ENCODE measurements around the gene C17orf113. TPM values are rescaled to one million over a fixed set of nuclear protein-coding genes. Genes with fewer than 3 reads are reported as not detected.

Gene C17orf113
- total and polyA plus RNA-seq, 2 of the 4 experiments (the other 2 are of a cell fraction) = under 0.01 to 0.03 TPM

DNA sequence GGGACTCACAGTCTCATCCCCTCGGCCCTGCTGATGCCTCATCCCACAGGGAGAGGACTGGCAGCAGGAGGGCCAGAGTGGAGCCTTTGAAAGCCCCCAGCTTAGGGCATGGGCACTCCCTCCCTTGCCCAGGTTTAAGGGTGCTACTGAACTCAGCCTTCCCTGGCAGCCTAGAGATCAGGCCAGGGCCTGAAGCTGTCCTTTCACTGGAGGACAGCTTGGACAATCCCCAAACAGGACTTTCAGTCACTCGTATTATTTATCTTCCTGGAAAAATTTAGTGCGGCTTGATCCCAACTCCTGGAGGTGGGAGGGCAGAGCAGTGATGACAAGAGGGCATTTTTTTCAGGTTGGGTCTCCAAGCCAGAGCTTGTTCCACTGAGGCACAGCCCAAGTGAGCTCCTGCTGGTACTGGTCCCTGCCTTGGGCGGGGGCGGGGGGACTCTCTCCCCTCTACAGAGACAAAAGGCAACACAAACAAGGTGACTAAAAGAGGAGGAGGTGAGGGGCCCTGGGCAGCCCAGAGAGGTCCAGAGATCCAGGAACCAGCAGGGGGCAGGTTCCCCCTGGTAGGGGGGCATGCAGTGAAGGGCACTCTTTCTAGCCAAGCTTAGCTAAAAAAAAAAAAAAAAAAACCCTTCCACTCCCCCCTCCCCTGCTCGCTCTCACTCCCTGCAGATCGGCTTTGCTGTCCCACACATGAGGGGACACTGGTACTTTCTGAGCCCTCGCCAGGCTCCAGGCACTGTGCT is 46.1 kb upstream of the C17orf113 start:
- Histone ChIP-seq H3K27ac (ENCODE audit: insufficient read depth, low read length) (no peak overlapping the region), H2BK20ac (ENCODE audit: low read depth, low read length) (no peak overlapping the region), H3K56ac (ENCODE audit: extremely low read depth, insufficient read depth, low read length) (no peak overlapping the region), H3K4ac (ENCODE audit: low read depth, low read length) (no peak overlapping the region), H2BK120ac (ENCODE audit: low read depth, low read length) (no peak overlapping the region), H2BK5ac (ENCODE audit: low read depth, low read length, poor library complexity, severe bottlenecking) (no peak overlapping the region), H3K4me1 (ENCODE audit: control insufficient read depth, insufficient read depth, low read length) (no peaks in the 10 kb centered on the region), H3K27me3 (ENCODE audit: control insufficient read depth, insufficient read depth, low read length) (peaks cover 72% of the 10 kb centered on the region), H2AFZ (replicated peaks; ENCODE audit: low read length, poor library complexity) (peak overlapping the region; percentile 49), H3K9ac (ENCODE audit: low read depth, low read length) (no peak overlapping the region), H4K5ac (ENCODE audit: low read depth, low read length) (no peak overlapping the region), H3K9me1 (ENCODE audit: insufficient read depth, low read length) (no peaks in the 10 kb centered on the region), H4K8ac (ENCODE audit: low read depth in 2 of 2, low read length in 2 of 2) (no peak overlapping the region), H3K36me3 (ENCODE audit: control insufficient read depth, insufficient read depth, low read length) (no peaks in the 10 kb centered on the region), H3K4me2 (ENCODE audit: low read depth, low read length) (no peak overlapping the region), H3K4me3 (ENCODE audit: insufficient read depth, low read depth, low read length) (no peak overlapping the region), H2AK9ac (replicated peaks; ENCODE audit: low read depth, low read length, poor library complexity) (no peak overlapping the region), H3K23ac (ENCODE audit: low read depth, low read length) (0 out of 2 replicates have a peak overlapping the region, but pooled peaks have one; percentile 59), H4K91ac (ENCODE audit: insufficient read depth, low read depth, low read length) (no peak overlapping the region), H3K14ac (replicated peaks; ENCODE audit: low read depth, low read length) (no peak overlapping the region), H3K79me1 (ENCODE audit: low read depth in 1 of 2, low read length in 2 of 2) (no peaks in the 10 kb centered on the region), H3K9me3 (ENCODE audit: control insufficient read depth, insufficient read depth, low read length) (no peaks in the 10 kb centered on the region), H2BK15ac (ENCODE audit: low read depth, low read length) (no peak overlapping the region), H2AK5ac (ENCODE audit: low read depth, low read length) (no peak overlapping the region), H3K18ac (ENCODE audit: low read depth, low read length) (no peak overlapping the region), H4K20me1 (ENCODE audit: insufficient read depth, low read length) (no peaks in the 10 kb centered on the region)
- BruUV-seq (replicated peaks) = no TSS peak
- CTCF ChIA-PET = interaction anchor here (1.0 kb wide), 1 partner anchor 85 kb away, joined by 3 read pairs; no protein-coding TSS in a partner anchor
- DNase-seq = no peak
- no CpG with 5 or more reads among the region's 8 CpGs for WGBS, 2 experiments (ENCODE audit: extremely low coverage in 2 of 2, insufficient read length in 1 of 2)
- POLR2A ChIA-PET (ENCODE audit: unreplicated experiment) = interaction anchor here (0.6 kb wide), 1 partner anchor 393 kb away, joined by 3 read pairs; no protein-coding TSS in a partner anchor
- dilution Hi-C loops (cut with HindIII; ENCODE audit: low sequenced_read_pairs, unreplicated experiment) = no loop called here
- intact Hi-C loops (cut with micrococcal nuclease) = no loop called here
- ATAC-seq (ENCODE audit: low read depth) = no peak
- in situ Hi-C loops (cut with MboI; ENCODE audit: low sequenced_read_pairs) = no loop called here
- TF ChIP-seq MXI1 (IDR thresholded peaks at IDR 0.05; ENCODE audit: borderline replicate concordance, low read depth, low read length) (no peak), RFX5 (IDR thresholded peaks at IDR 0.05; ENCODE audit: low read depth, low read length) (no peak), RCOR1 (IDR thresholded peaks at IDR 0.05; ENCODE audit: insufficient replicate concordance, low read length) (no peak), SMC3 (IDR thresholded peaks at IDR 0.05; ENCODE audit: low read depth, low read length) (no peak), MAZ (IDR thresholded peaks at IDR 0.05; ENCODE audit: borderline replicate concordance, low read depth, low read length) (no peak), CHD1 (IDR thresholded peaks at IDR 0.05; ENCODE audit: low read depth, low read length) (no peak), CEBPB (IDR thresholded peaks at IDR 0.05; ENCODE audit: low read depth, low read length) (no peak), BHLHE40 (IDR thresholded peaks at IDR 0.05; ENCODE audit: low read depth, low read length) (no peak), NFE2L2 (IDR thresholded peaks at IDR 0.05; ENCODE audit: low read depth, low read length) (no peak), MAFK (IDR thresholded peaks at IDR 0.05; ENCODE audit: low read depth, low read length) (no peak), POLR2A (IDR thresholded peaks at IDR 0.05; ENCODE audit: low read depth, low read length) (no peak), RAD21 (IDR thresholded peaks at IDR 0.05; ENCODE audit: low read length) (no peak)
- TF ChIP-seq, protein P1, sequence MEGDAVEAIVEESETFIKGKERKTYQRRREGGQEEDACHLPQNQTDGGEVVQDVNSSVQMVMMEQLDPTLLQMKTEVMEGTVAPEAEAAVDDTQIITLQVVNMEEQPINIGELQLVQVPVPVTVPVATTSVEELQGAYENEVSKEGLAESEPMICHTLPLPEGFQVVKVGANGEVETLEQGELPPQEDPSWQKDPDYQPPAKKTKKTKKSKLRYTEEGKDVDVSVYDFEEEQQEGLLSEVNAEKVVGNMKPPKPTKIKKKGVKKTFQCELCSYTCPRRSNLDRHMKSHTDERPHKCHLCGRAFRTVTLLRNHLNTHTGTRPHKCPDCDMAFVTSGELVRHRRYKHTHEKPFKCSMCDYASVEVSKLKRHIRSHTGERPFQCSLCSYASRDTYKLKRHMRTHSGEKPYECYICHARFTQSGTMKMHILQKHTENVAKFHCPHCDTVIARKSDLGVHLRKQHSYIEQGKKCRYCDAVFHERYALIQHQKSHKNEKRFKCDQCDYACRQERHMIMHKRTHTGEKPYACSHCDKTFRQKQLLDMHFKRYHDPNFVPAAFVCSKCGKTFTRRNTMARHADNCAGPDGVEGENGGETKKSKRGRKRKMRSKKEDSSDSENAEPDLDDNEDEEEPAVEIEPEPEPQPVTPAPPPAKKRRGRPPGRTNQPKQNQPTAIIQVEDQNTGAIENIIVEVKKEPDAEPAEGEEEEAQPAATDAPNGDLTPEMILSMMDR (conservative IDR thresholded peaks at IDR 0.05; ENCODE audit: low read depth, low read length) = no peak
- TF ChIP-seq, protein P2, sequence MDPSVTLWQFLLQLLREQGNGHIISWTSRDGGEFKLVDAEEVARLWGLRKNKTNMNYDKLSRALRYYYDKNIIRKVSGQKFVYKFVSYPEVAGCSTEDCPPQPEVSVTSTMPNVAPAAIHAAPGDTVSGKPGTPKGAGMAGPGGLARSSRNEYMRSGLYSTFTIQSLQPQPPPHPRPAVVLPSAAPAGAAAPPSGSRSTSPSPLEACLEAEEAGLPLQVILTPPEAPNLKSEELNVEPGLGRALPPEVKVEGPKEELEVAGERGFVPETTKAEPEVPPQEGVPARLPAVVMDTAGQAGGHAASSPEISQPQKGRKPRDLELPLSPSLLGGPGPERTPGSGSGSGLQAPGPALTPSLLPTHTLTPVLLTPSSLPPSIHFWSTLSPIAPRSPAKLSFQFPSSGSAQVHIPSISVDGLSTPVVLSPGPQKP (IDR thresholded peaks at IDR 0.05; ENCODE audit: borderline replicate concordance, low read depth, low read length) = no peak
- TF ChIP-seq, protein P3, sequence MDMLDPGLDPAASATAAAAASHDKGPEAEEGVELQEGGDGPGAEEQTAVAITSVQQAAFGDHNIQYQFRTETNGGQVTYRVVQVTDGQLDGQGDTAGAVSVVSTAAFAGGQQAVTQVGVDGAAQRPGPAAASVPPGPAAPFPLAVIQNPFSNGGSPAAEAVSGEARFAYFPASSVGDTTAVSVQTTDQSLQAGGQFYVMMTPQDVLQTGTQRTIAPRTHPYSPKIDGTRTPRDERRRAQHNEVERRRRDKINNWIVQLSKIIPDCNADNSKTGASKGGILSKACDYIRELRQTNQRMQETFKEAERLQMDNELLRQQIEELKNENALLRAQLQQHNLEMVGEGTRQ (IDR thresholded peaks at IDR 0.05; ENCODE audit: low read depth, low read length) = no peak

All from IMR-90 (cell line).